Measurements from ENCODE around the gene CCDC197.

DNA sequence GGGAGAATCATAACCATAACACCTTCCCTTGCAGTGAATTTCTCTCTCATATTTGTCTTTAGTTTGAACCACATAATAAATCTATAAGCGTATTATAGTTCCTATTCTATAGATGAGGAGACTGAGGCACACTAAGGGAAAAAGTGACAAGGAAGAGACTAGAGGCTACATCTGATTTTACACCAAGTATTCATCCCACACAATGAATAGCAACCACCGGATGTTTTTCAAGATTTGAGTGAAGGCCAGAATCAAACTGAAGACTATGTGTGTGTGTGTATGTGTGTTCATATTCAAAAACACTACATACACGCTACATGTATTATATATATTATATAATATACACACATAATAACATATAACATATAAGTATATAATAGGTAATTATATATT, 25.5 kb upstream of the CCDC197 start:
- TF ChIP-seq, protein P1, sequence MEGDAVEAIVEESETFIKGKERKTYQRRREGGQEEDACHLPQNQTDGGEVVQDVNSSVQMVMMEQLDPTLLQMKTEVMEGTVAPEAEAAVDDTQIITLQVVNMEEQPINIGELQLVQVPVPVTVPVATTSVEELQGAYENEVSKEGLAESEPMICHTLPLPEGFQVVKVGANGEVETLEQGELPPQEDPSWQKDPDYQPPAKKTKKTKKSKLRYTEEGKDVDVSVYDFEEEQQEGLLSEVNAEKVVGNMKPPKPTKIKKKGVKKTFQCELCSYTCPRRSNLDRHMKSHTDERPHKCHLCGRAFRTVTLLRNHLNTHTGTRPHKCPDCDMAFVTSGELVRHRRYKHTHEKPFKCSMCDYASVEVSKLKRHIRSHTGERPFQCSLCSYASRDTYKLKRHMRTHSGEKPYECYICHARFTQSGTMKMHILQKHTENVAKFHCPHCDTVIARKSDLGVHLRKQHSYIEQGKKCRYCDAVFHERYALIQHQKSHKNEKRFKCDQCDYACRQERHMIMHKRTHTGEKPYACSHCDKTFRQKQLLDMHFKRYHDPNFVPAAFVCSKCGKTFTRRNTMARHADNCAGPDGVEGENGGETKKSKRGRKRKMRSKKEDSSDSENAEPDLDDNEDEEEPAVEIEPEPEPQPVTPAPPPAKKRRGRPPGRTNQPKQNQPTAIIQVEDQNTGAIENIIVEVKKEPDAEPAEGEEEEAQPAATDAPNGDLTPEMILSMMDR (tag by site-specific recombination; IDR thresholded peaks at IDR 0.05): no peak
- TF ChIP-seq ZEB2 (tag by site-specific recombination; IDR thresholded peaks at IDR 0.05) (no peak), ZNF558 (tag by site-specific recombination; IDR thresholded peaks at IDR 0.05) (no peak), ZNF302 (tag by site-specific recombination; IDR thresholded peaks at IDR 0.05; ENCODE audit: low read depth) (no peak), ZBTB1 (tag by site-specific recombination; IDR thresholded peaks at IDR 0.05) (no peak), ZNF335 (tag by site-specific recombination; conservative IDR thresholded peaks at IDR 0.05) (no peak), ZNF274 (IDR thresholded peaks at IDR 0.05; ENCODE audit: low read length) (no peak), ZNF274 (tag by site-specific recombination; IDR thresholded peaks at IDR 0.05; ENCODE audit: borderline replicate concordance) (no peak), KLF16 (tag by site-specific recombination; IDR thresholded peaks at IDR 0.05) (no peak), TRIM28 (IDR thresholded peaks at IDR 0.05; ENCODE audit: borderline replicate concordance, low read length) (no peak), YY1 (tag by site-specific recombination; IDR thresholded peaks at IDR 0.05) (no peak), ZBTB20 (tag by site-specific recombination; IDR thresholded peaks at IDR 0.05) (no peak), ZNF24 (tag by site-specific recombination; IDR thresholded peaks at IDR 0.05) (no peak)
- TF ChIP-seq, protein P2, sequence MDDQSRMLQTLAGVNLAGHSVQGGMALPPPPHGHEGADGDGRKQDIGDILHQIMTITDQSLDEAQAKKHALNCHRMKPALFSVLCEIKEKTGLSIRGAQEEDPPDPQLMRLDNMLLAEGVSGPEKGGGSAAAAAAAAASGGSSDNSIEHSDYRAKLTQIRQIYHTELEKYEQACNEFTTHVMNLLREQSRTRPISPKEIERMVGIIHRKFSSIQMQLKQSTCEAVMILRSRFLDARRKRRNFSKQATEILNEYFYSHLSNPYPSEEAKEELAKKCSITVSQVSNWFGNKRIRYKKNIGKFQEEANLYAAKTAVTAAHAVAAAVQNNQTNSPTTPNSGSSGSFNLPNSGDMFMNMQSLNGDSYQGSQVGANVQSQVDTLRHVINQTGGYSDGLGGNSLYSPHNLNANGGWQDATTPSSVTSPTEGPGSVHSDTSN (CRISPR knock-in tag; IDR thresholded peaks at IDR 0.05): no peak
